Suprapubic skin (tissue), 4 donors: ENCODE results near the gene SCN1A. TPM values are rescaled to one million over a fixed set of nuclear protein-coding genes. Genes with fewer than 3 reads are reported as not detected.
"Not testable (repeated sequence)": the region's sequence is repeated elsewhere in the genome, so short reads cannot be mapped to it uniquely, and the experiment has no call there.

Source experiments
- DNase-seq, 2 donors: peaks; one replicate each; pipeline ENCODE4 v3.0.0-alpha.2; 2019; ENCODE audit warnings: low spot score in 2 of 2
- H3K27ac ChIP-seq: fragments of 200-600 bp; sonication (generic); one replicate; pipeline ENCODE4 v1.5.1; 2019
- H3K27me3 ChIP-seq: fragments of 200-600 bp; sonication (generic); one replicate; pipeline ENCODE4 v1.5.1; 2019
- H3K36me3 ChIP-seq: fragments of 200-600 bp; sonication (generic); one replicate; pipeline ENCODE4 v1.5.1; 2019
- H3K4me1 ChIP-seq: fragments of 200-600 bp; sonication (generic); one replicate; pipeline ENCODE4 v1.5.1; 2019
- H3K4me3 ChIP-seq: fragments of 200-600 bp; sonication (generic); one replicate; pipeline ENCODE4 v1.5.1; 2019; ENCODE audit warnings: mild to moderate bottlenecking
- H3K9me3 ChIP-seq: fragments of 200-600 bp; sonication (generic); one replicate; pipeline ENCODE4 v1.5.1; 2019
- EP300 ChIP-seq: sonication (generic); formaldehyde crosslinking; IDR thresholded peaks from one replicate; pipeline ENCODE4 v1.6.1; 2017; ENCODE audit warnings: antibody characterized with exemption
- POLR2A ChIP-seq, 2 donors: fragments of 450-650 bp; IDR thresholded peaks; one replicate each; pipeline ENCODE4 v1.6.1; 2017; ENCODE audit warnings: antibody characterized with exemption in 2 of 2, mild to moderate bottlenecking in 2 of 2, moderate library complexity in 2 of 2
- POLR2AphosphoS5 ChIP-seq, 3 donors: sonication (generic); formaldehyde crosslinking; IDR thresholded peaks; one replicate each; pipeline ENCODE4 v1.6.1; 2017; ENCODE audit warnings: antibody characterized with exemption in 3 of 3
- WGBS: methylation state at CpG from one replicate; pipeline ENCODE4 v1.1.5; 2018; 5-methylcytosine and 5-hydroxymethylcytosine counted together
- total RNA-seq, 4 donors: library from RNA; depleted of rRNA; stranded (reverse); fragments of >200 nt; gene quantifications; one replicate each; pipeline ENCODE4 v1.1.0, GENCODE V29; 2016
- TF ChIP-seq, protein P1 (sequence below), 2 donors: fragments of 200-600 bp in 1 of 2; fragments of 450-650 bp in 1 of 2; sonication (generic) in 1 of 2; IDR thresholded peaks; one replicate each; pipeline ENCODE4 v1.5.1; 2016 to 2019; ENCODE audit warnings: antibody characterized with exemption in 2 of 2, mild to moderate bottlenecking in 1 of 2, moderate library complexity in 1 of 2

Gene SCN1A
- total RNA-seq, 4 donors from 2014 or later, result not detected

DNA sequence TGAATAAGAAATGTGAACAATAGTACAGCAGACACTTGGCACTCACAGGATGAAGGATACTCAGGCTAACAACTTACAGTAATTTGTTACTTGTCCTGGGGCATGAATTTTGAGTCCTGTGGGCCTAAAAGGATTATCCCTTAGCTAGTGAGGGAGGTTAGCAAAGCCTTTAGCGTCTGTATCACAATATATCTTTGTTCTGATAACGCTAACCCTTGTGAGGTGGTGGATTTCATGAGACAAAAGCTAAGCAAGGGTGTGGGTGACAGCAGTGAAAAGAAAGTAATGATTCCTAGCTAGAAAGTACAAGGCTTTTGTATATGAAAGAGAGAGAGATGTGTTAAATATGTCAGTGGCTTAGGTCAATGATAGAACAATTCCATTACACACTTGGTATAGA, 127.4 kb downstream of the SCN1A start:
- no peaks in the 10 kb centered on the region for H3K36me3 ChIP-seq
- no peaks in the 10 kb centered on the region for H3K9me3 ChIP-seq
- WGBS, result 71% methylated on average over 2 of the region's 2 CpGs
- DNase-seq, result no peak
- H3K27ac ChIP-seq, result no peak overlapping the region
- no peaks in the 10 kb centered on the region for H3K4me1 ChIP-seq
- H3K27me3 ChIP-seq, result no peaks in the 10 kb centered on the region
- TF ChIP-seq POLR2AphosphoS5 (IDR thresholded peaks at IDR 0.05) (no peak), POLR2A (IDR thresholded peaks at IDR 0.05) (no peak), EP300 (no peak)
- TF ChIP-seq, protein P1, sequence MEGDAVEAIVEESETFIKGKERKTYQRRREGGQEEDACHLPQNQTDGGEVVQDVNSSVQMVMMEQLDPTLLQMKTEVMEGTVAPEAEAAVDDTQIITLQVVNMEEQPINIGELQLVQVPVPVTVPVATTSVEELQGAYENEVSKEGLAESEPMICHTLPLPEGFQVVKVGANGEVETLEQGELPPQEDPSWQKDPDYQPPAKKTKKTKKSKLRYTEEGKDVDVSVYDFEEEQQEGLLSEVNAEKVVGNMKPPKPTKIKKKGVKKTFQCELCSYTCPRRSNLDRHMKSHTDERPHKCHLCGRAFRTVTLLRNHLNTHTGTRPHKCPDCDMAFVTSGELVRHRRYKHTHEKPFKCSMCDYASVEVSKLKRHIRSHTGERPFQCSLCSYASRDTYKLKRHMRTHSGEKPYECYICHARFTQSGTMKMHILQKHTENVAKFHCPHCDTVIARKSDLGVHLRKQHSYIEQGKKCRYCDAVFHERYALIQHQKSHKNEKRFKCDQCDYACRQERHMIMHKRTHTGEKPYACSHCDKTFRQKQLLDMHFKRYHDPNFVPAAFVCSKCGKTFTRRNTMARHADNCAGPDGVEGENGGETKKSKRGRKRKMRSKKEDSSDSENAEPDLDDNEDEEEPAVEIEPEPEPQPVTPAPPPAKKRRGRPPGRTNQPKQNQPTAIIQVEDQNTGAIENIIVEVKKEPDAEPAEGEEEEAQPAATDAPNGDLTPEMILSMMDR (IDR thresholded peaks at IDR 0.05), result no peak
- no peak overlapping the region for H3K4me3 ChIP-seq

DNA sequence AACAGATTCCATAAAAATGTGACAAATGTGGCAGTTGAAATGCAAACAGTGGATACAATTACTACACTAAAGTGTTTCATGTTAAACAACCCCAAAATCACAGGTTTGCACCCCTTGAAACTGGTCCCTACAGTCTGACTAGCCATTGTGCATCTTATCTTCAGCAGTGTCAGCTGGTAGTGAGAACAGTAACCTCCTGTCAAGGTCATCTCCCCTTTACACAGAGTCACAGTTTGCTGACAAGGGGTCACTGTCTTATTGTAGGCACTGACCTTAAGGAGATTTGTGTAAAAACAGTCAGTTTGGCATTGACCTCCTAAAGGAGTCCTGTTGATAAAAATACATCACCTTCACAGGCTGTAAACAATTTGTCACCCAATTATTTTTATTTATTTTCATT, 137.0 kb downstream of the SCN1A start:
- Histone ChIP-seq H3K4me1 (no peaks in the 10 kb centered on the region), H3K27me3 (no peaks in the 10 kb centered on the region), H3K36me3 (no peaks in the 10 kb centered on the region), H3K4me3 (no peak overlapping the region), H3K27ac (no peak overlapping the region), H3K9me3 (no peaks in the 10 kb centered on the region)
- no peak for TF ChIP-seq EP300
- TF ChIP-seq POLR2A (IDR thresholded peaks at IDR 0.05), result no peak
- TF ChIP-seq, protein P1 (IDR thresholded peaks at IDR 0.05), result no peak
- no peak for DNase-seq

DNA sequence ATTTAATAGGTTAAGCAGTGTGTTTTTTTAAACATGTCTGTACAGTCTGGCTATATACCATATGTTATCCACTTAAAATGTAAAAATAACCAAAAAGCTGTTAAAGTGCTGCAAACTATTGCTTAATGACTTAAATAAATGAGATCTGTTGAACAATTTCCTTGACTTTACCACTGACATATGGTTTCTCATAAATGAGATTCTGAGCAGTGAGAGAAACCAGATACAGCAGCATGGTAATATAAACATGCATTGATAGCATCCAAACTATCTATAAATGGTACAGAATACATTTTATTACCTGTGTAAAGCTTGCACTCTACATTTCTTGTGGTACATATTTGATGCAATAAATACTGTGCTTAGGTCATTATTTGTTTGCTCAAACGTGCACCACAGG, 138.0 kb downstream of the SCN1A start:
- no peaks in the 10 kb centered on the region for H3K4me1 ChIP-seq
- H3K36me3 ChIP-seq, result no peaks in the 10 kb centered on the region
- WGBS, result 20% methylated on average over 1 of the region's 1 CpG
- TF ChIP-seq, protein P1 (IDR thresholded peaks at IDR 0.05), result no peak
- TF ChIP-seq POLR2AphosphoS5 (IDR thresholded peaks at IDR 0.05) (no peak), EP300 (no peak), POLR2A (IDR thresholded peaks at IDR 0.05) (no peak)
- no peak overlapping the region for H3K4me3 ChIP-seq
- no peak overlapping the region for H3K27ac ChIP-seq
- H3K27me3 ChIP-seq, result no peaks in the 10 kb centered on the region
- DNase-seq, result no peak
- H3K9me3 ChIP-seq, result no peaks in the 10 kb centered on the region

DNA sequence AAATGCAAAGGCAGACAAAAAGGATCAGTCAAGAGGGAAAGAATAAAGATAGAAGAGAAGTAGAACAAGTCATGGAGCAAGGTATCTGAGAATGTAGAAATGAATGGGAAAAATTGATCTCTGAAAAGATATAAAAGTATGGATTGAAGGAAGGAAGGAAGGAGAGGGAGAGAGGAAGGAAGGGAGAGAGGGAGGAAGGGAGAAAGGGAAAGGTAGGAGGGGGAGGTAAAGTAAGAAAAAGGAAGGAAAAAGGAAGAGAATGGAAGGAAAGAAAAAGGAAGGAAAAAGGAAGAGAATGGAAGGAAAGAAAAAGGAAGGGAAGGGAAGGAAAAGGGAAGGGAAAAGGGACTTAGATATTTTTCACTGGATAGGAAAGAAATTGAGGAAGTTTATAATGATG, 142.7 kb downstream of the SCN1A start:
- no peak overlapping the region for H3K4me3 ChIP-seq
- H3K9me3 ChIP-seq, result no peaks in the 10 kb centered on the region
- no peak for DNase-seq
- no peaks in the 10 kb centered on the region for H3K4me1 ChIP-seq
- H3K27me3 ChIP-seq, result no peaks in the 10 kb centered on the region
- H3K36me3 ChIP-seq, result no peaks in the 10 kb centered on the region
- TF ChIP-seq POLR2A (IDR thresholded peaks at IDR 0.05), result no peak
- no peak for TF ChIP-seq POLR2AphosphoS5 (IDR thresholded peaks at IDR 0.05)
- no peak overlapping the region for H3K27ac ChIP-seq

DNA sequence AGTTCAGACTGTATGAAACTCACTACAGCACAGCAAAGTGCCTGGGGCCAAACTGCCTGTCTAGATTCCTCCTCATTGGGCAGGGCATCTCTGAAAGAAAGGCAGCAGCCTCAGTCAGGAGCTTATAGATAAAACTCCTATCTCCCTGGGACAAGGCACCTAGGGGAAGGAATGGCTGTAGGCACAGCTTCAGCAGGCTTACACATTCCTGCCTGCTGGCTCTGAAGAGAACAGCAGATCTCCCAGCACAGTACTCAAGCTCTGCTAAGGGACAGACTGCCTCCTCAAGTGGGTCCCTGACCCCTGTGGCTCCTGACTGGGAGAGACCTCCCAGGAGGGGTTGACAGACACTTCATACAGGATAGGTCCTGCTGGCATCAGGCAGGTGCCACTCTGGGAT, 155.7 kb downstream of the SCN1A start:
- not testable (repeated sequence) for H3K27me3 ChIP-seq, H3K4me1 ChIP-seq, H3K9me3 ChIP-seq, DNase-seq, H3K4me3 ChIP-seq, H3K36me3 ChIP-seq, H3K27ac ChIP-seq

DNA sequence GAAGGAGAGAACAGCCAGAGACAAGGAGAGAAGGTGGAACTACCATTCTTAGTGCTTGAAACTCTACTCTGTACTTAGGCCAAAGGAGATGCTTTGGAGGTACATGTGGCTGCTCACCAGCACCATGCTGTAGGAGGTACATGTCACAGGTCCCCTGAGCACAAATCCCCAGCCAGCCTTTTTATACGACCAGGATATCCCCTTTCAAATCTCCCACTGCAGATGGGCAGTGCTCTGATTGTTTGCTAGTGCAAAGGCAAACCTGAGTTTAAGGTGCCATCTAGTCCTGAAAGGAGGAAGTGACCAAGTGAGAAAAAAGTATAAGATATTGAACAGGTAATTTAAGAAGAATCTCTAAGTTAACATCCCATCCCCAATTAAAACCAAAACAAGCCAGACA, 157.2 kb downstream of the SCN1A start:
- no peaks in the 10 kb centered on the region for H3K36me3 ChIP-seq
- DNase-seq, result no peak
- TF ChIP-seq, protein P1 (IDR thresholded peaks at IDR 0.05), result no peak
- TF ChIP-seq POLR2A (IDR thresholded peaks at IDR 0.05) (no peak), POLR2AphosphoS5 (IDR thresholded peaks at IDR 0.05) (no peak), EP300 (no peak)
- H3K9me3 ChIP-seq, result no peaks in the 10 kb centered on the region
- H3K4me1 ChIP-seq, result no peaks in the 10 kb centered on the region
- peaks cover 5% of the 10 kb centered on the region for H3K27me3 ChIP-seq
- 6% methylated on average over 1 of the region's 1 CpG for WGBS
- no peak overlapping the region for H3K27ac ChIP-seq
- no peak overlapping the region for H3K4me3 ChIP-seq
